OCI-LY1 (cell line): ENCODE results near the gene ICAM2.

ENCODE experiments used
- CTCF ChIP-seq: fragments of 200-600 bp; sonication (generic), shearing (Covaris generic); IDR thresholded peaks from 2 replicates; pipeline ENCODE4 v1.5.1; 2017; ENCODE audit warnings: mild to moderate bottlenecking, antibody characterized with exemption, low read length, moderate library complexity, mixed read lengths
- EZH2 ChIP-seq: fragments of 200-600 bp; sonication (generic), shearing (Covaris generic); IDR thresholded peaks from 2 replicates; pipeline ENCODE4 v1.8.0; 2017; ENCODE audit warnings: borderline replicate concordance, mixed run types, mild to moderate bottlenecking, antibody characterized with exemption, low read length, moderate library complexity, mixed read lengths

- TF ChIP-seq CTCF (no peak), EZH2 (no peak)
Observed at GRCh38 chr17:63984651-63985386, 35.6 kb downstream of the ICAM2 start.
